ENCODE results near the gene GET3. TPM values are rescaled to one million over a fixed set of nuclear protein-coding genes. Genes with fewer than 3 reads are reported as not detected.
"Not testable (repeated sequence)": the region's sequence is repeated elsewhere in the genome, so short reads cannot be mapped to it uniquely, and the experiment has no call there.

GET3 gene
- total RNA-seq, 3 donors from 2014 or later (not counting 1 experiment from before 2014, with no cell fraction given) = 42.2 to 51.3 (median 44.2) TPM

DNA sequence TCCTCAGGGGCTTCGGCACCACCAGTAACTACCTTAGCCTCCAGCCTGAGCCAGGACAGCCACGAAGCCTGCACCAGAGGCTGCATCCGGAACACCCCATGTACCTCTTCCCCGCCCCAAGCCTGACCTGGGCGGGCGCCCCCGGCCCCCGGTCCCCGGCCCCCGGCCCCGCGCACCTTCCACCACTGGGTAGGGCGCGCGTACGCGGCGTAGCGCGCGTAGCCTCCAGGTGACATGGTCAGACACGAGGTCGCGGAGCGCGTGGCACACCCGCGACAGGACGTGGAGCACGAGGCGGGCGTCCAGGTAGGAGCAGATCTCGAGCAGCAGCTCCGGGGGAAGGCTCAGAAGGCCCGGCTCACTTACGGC, 41.3 kb upstream of the GET3 start:
- DNase-seq (no peak), ATAC-seq (peak in 2 of 3 donors; percentile 3 to 21)
- peak overlapping the region; percentile 94 for H3K27ac ChIP-seq (ENCODE audit: low read length)
- H3K4me1 ChIP-seq (ENCODE audit: control insufficient read depth, insufficient read depth, low read length) = peaks cover 19% of the 10 kb centered on the region
- H3K9me3 Mint-ChIP-seq = no peaks in the 10 kb centered on the region
- no peaks in the 10 kb centered on the region for H3K36me3 Mint-ChIP-seq
- H3K4me3 Mint-ChIP-seq = peak overlapping the region; percentile 93
- WGBS (ENCODE audit: insufficient coverage) = 3% methylated on average over 36 of the region's 36 CpGs
- intact Hi-C loops (cut with micrococcal nuclease) = loop anchor here (1.0 kb wide), 1 partner anchor 15 kb away; the partner anchor contains the start of gene DHPS
- H3K9me3 ChIP-seq (ENCODE audit: control insufficient read depth, insufficient read depth, low read length) = no peaks in the 10 kb centered on the region
- peak overlapping the region; percentile 80 for H3K4me3 ChIP-seq (ENCODE audit: low read length)
- peaks cover 2% of the 10 kb centered on the region for H3K36me3 ChIP-seq (ENCODE audit: control insufficient read depth, insufficient read depth, low read length)
- peak overlapping the region; percentile 92 to 94 for H3K27ac Mint-ChIP-seq
- TF ChIP-seq, protein P1, sequence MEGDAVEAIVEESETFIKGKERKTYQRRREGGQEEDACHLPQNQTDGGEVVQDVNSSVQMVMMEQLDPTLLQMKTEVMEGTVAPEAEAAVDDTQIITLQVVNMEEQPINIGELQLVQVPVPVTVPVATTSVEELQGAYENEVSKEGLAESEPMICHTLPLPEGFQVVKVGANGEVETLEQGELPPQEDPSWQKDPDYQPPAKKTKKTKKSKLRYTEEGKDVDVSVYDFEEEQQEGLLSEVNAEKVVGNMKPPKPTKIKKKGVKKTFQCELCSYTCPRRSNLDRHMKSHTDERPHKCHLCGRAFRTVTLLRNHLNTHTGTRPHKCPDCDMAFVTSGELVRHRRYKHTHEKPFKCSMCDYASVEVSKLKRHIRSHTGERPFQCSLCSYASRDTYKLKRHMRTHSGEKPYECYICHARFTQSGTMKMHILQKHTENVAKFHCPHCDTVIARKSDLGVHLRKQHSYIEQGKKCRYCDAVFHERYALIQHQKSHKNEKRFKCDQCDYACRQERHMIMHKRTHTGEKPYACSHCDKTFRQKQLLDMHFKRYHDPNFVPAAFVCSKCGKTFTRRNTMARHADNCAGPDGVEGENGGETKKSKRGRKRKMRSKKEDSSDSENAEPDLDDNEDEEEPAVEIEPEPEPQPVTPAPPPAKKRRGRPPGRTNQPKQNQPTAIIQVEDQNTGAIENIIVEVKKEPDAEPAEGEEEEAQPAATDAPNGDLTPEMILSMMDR (IDR thresholded peaks at IDR 0.05) = no peak
- H3K27me3 Mint-ChIP-seq (ENCODE audit: low read depth in 2 of 2) = no peaks in the 10 kb centered on the region
- H3K27me3 ChIP-seq (ENCODE audit: control insufficient read depth, insufficient read depth, low read length) = no peaks in the 10 kb centered on the region
- peaks cover 0 to 4% of the 10 kb centered on the region in 2 donors for H3K4me1 Mint-ChIP-seq

DNA sequence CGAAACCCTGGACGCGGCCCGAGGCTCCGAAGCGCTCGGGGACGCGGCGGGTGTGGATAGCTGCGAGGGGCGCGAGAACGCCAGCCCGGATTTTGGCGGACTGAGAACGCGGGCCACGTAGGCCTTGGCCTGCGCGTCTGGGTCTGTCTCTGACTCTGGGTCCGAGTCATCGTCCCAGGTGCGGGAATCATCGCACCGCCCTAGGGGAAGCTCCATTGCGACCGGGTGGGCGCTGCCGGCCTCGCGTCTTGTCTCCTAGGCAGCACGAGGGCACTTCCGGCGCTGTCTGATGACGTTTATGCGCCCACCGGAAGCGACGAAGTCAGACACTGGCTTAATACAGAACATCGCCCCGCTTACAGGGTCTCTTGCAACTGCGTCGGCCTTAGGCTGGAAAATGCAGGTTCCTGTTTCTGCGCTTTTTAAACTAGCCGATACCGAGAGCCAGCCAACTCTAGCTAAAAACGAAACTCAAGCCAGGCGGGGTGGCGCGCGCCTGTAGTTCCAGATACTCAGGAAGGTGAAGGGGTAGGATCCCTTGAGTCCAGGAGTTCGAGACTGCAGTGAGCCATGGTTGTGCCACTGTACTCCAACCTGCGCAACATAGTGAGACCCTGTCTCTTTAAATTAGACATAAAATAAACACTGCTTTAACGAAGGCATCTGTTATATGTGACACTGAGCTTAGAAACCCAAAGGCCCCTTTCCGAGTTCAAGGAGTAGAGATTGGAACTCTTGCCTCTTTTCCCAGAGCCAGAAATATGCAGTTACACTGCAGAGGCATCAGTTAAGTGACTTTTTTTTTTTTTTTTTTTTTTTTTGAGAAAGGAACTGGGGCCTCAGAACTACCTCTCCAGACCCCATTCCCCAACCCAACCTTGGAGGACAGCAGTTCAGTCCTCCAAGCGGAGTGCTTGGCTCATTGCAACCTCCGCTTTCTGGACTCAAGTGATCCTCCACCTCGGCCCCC, 40.6 kb upstream of the GET3 start, which contains the start of gene FBXW9:
TSS of gene FBXW9 (minus strand) at position 266 of the 970 bp plus-strand sequence. CDS start at position 216, 50 bp downstream.
- H3K36me3 ChIP-seq (ENCODE audit: control insufficient read depth, insufficient read depth, low read length) = peaks cover 6% of the 10 kb centered on the region
- DNase-seq = peak; percentile 98 to 99
- no peaks in the 10 kb centered on the region for H3K27me3 Mint-ChIP-seq (ENCODE audit: low read depth in 2 of 2)
- peaks cover 19% of the 10 kb centered on the region for H3K4me1 ChIP-seq (ENCODE audit: control insufficient read depth, insufficient read depth, low read length)
- TF ChIP-seq, protein P1 (IDR thresholded peaks at IDR 0.05) = no peak
- peak within 1 kb of the TSS; percentile 94 for H3K27ac ChIP-seq (ENCODE audit: low read length)
- peak; percentile 91 to 96 (median 93) for ATAC-seq
- no peaks in the 10 kb centered on the region for H3K36me3 Mint-ChIP-seq
- peak within 1 kb of the TSS; percentile 93 for H3K4me3 Mint-ChIP-seq
- H3K9me3 ChIP-seq (ENCODE audit: control insufficient read depth, insufficient read depth, low read length) = no peaks in the 10 kb centered on the region
- H3K27me3 ChIP-seq (ENCODE audit: control insufficient read depth, insufficient read depth, low read length) = no peaks in the 10 kb centered on the region
- peak within 1 kb of the TSS; percentile 80 for H3K4me3 ChIP-seq (ENCODE audit: low read length)
- H3K4me1 Mint-ChIP-seq = peaks cover 0 to 4% of the 10 kb centered on the region in 2 donors
- intact Hi-C loops (cut with micrococcal nuclease) = loop anchor here (1.0 kb wide), 1 partner anchor 15 kb away; the partner anchor contains the start of gene DHPS
- H3K27ac Mint-ChIP-seq = peak within 1 kb of the TSS; percentile 92 to 94
- WGBS (ENCODE audit: insufficient coverage) = 6% methylated on average over 59 of the region's 59 CpGs
- no peaks in the 10 kb centered on the region for H3K9me3 Mint-ChIP-seq

DNA sequence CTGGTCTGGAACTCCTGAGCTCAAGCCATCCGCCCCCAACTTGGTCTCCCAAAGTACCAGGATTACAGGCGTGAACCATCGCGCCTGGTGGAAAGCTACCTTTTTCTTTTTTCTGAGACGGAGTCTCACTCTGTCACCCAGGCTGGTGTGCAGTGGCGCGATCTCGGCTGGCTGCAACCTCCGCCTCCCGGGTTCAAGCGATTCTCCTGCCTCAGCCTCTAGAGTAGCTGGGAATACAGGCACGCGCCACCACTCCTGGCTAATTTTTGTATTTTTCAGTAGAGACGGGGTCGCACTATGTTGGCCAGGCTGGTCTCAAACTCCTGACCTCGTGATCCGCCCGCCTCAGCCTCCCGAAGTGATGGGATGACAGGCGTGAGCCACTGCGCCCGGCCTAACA, 39.9 kb upstream of the GET3 start:
- H3K9me3 ChIP-seq (ENCODE audit: control insufficient read depth, insufficient read depth, low read length); H3K4me3 ChIP-seq (ENCODE audit: low read length); DNase-seq; H3K27me3 ChIP-seq (ENCODE audit: control insufficient read depth, insufficient read depth, low read length); intact Hi-C loops (cut with micrococcal nuclease); H3K36me3 Mint-ChIP-seq; H3K27me3 Mint-ChIP-seq (ENCODE audit: low read depth in 2 of 2); H3K4me1 Mint-ChIP-seq; H3K27ac ChIP-seq (ENCODE audit: low read length); ATAC-seq; H3K9me3 Mint-ChIP-seq; H3K36me3 ChIP-seq (ENCODE audit: control insufficient read depth, insufficient read depth, low read length): not testable (repeated sequence)
- Mint-ChIP-seq H3K4me3 (peak overlapping the region; percentile 31), H3K27ac (peak overlapping the region in 1 of 2 donors; percentile 92)
- WGBS (ENCODE audit: insufficient coverage) = 98% methylated on average over 22 of the region's 22 CpGs
- H3K4me1 ChIP-seq (ENCODE audit: control insufficient read depth, insufficient read depth, low read length) = peaks cover 19% of the 10 kb centered on the region

DNA sequence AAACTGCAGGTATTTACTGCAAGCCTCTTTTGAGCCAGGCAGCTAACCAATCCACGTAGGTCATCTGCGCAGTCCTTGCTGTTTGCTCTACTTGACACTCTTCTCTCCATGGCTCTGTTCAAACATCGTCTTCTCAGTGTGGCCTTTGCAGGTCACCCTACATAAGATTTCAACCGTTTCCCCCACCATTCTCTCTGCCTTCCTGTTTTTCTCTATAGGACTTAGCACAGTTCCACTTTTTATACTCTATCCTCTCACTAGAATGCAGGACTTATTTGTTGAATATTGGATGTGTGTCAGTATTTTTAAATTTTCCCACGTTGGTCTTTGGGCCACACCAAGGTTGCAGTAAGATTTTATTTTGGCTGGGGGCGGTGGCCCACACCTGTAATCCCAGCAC, 39.2 kb upstream of the GET3 start:
- Histone ChIP-seq H3K9me3 (ENCODE audit: control insufficient read depth, insufficient read depth, low read length) (no peaks in the 10 kb centered on the region), H3K27me3 (ENCODE audit: control insufficient read depth, insufficient read depth, low read length) (no peaks in the 10 kb centered on the region), H3K27ac (ENCODE audit: low read length) (no peak overlapping the region), H3K4me3 (ENCODE audit: low read length) (no peak overlapping the region), H3K36me3 (ENCODE audit: control insufficient read depth, insufficient read depth, low read length) (peaks cover 13% of the 10 kb centered on the region), H3K4me1 (ENCODE audit: control insufficient read depth, insufficient read depth, low read length) (peaks cover 19% of the 10 kb centered on the region)
- no peaks in the 10 kb centered on the region for H3K9me3 Mint-ChIP-seq
- no peaks in the 10 kb centered on the region for H3K27me3 Mint-ChIP-seq (ENCODE audit: low read depth in 2 of 2)
- peak overlapping the region; percentile 43 for H3K4me3 Mint-ChIP-seq
- WGBS (ENCODE audit: insufficient coverage) = 83% methylated on average over 6 of the region's 6 CpGs
- peak overlapping the region; percentile 14 to 80 for H3K27ac Mint-ChIP-seq
- intact Hi-C loops (cut with micrococcal nuclease) = no loop called here
- TF ChIP-seq, protein P1 (IDR thresholded peaks at IDR 0.05) = no peak
- H3K4me1 Mint-ChIP-seq = peaks cover 0 to 4% of the 10 kb centered on the region in 2 donors
- no peaks in the 10 kb centered on the region for H3K36me3 Mint-ChIP-seq
- DNase-seq (no peak), ATAC-seq (no peak)

Measured in natural killer cell (primary cell).